C1 segment of cervical spinal cord (tissue), 14 donors: Measurements from ENCODE around the gene SPTLC2.

Experiments
- DNase-seq, 14 donors: peaks; one replicate each; lab custom pipeline; 2025; lab: John Stamatoyannopoulos, UW

The SPTLC2 gene

GRCh38 chr14:77505031-77505430, 111.4 kb downstream of the SPTLC2 start:
- DNase-seq = no peak

- no peak for DNase-seq
Observed at GRCh38 chr14:77503138-77503537, 113.3 kb downstream of the SPTLC2 start.

- no peak for DNase-seq
Observed at GRCh38 chr14:77502109-77502782, 114.2 kb downstream of the SPTLC2 start.

GRCh38 chr14:77498984-77499527, 117.4 kb downstream of the SPTLC2 start:
- no peak for DNase-seq

GRCh38 chr14:77498120-77498979, 118.1 kb downstream of the SPTLC2 start, which contains the start of gene ISM2:
TSS of gene ISM2 (minus strand) at chr14:77498816. CDS start at chr14:77498793, 23 bp downstream.
- peak in 1 of 14 donors; percentile 1 for DNase-seq

GRCh38 chr14:77495334-77495733, 121.1 kb downstream of the SPTLC2 start:
- no peak for DNase-seq

- no peak for DNase-seq
Observed at GRCh38 chr14:77491056-77491455, 125.4 kb downstream of the SPTLC2 start.

- no peak for DNase-seq
Observed at GRCh38 chr14:77490347-77490986, 126.0 kb downstream of the SPTLC2 start.

- DNase-seq = no peak
Observed at GRCh38 chr14:77489041-77489440, 127.4 kb downstream of the SPTLC2 start.

- DNase-seq = no peak
Observed at GRCh38 chr14:77488558-77488957, 127.9 kb downstream of the SPTLC2 start.

GRCh38 chr14:77485901-77486678, 130.3 kb downstream of the SPTLC2 start:
- no peak for DNase-seq

GRCh38 chr14:77485256-77485655, 131.2 kb downstream of the SPTLC2 start:
- DNase-seq = no peak

- no peak for DNase-seq
Observed at GRCh38 chr14:77482422-77482821, 134.0 kb downstream of the SPTLC2 start.

- DNase-seq = no peak
Observed at GRCh38 chr14:77478796-77479195, 137.6 kb downstream of the SPTLC2 start.

GRCh38 chr14:77478029-77478428, 138.4 kb downstream of the SPTLC2 start:
- no peak for DNase-seq

- DNase-seq = no peak
Observed at GRCh38 chr14:77475432-77476115, 140.9 kb downstream of the SPTLC2 start.

- no peak for DNase-seq
Observed at GRCh38 chr14:77474479-77475177, 141.8 kb downstream of the SPTLC2 start.

- no peak for DNase-seq
Observed at GRCh38 chr14:77473921-77474320, 142.5 kb downstream of the SPTLC2 start.

GRCh38 chr14:77470224-77470870, 146.1 kb downstream of the SPTLC2 start:
- no peak for DNase-seq

GRCh38 chr14:77469539-77469938, 146.9 kb downstream of the SPTLC2 start:
- no peak for DNase-seq
